HG03045 (cell line): ENCODE results near the gene FBLN1.
"Not testable (repeated sequence)": the region's sequence is repeated elsewhere in the genome, so short reads cannot be mapped to it uniquely, and the experiment has no call there.

Experiments used
- ATAC-seq: cut with Tn5 transposase; IDR thresholded peaks from one replicate; pipeline ENCODE4 v1.9.1; 2021; ENCODE audit warnings: mild to moderate bottlenecking, moderate library complexity; ENCODE audit not compliant: unreplicated experiment

Gene FBLN1

DNA sequence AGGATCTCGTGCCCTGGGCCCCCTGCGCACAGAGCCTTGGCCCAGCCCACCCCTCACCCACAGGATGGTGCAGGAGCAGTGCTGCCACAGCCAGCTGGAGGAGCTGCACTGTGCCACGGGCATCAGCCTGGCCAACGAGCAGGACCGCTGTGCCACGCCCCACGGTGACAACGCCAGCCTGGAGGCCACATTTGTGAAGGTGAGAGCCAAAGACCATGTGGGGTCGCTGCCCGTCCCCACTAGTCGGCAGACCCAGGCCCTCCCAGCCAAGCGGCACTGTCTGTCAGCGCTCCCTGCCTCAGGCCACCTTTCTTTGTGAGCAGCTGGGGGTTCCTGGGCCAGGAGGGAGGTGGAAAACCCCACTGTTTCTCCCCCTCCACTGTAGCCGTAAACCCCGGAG, 22.8 kb downstream of the FBLN1 start:
- ATAC-seq = no peak

- no peak for ATAC-seq
Measured at GRCh38 chr22:45526281-45526680, 23.6 kb downstream of the FBLN1 start.

GRCh38 chr22:45526768-45527360, 24.2 kb downstream of the FBLN1 start:
- ATAC-seq = no peak

DNA sequence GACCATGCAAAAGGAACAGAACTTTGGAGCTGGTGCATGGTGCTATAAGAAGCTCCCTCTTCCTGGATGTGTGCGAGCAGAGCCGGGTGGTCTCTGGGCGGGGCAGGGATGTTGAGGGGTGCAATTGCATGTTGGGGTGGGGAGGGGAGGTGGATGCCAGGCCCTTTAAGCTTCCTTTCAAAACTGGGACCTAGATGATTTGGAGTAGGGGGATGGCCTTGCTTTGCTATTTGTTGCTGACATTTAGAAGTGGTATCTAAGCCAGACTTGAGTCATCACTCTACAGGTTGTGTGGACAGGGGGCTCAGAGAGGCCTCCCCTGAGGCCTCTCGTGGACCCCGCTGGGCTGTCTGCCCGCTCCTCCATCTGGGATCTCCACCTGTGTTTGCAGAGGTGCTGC, 24.8 kb downstream of the FBLN1 start:
- ATAC-seq = no peak

DNA sequence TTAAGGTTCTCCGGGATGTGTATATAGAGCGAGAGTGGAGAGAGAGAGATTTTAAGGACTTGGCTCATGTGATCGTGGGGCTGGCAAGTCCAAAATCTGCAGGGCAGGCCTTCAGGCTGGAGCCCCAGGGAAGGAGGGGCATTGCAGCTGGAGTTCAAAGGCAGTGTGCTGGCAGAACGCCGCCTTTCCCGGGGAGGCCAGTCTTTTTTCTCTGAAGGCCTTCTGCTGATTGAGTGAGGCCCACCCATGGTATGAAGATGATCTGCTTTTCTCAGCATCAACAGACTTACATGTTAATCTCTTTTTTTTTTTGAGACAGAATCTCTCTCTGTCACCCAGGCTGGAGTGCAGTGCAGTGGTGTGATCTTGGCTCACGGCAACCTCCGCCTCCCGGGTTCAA, 25.4 kb downstream of the FBLN1 start:
- no peak for ATAC-seq

DNA sequence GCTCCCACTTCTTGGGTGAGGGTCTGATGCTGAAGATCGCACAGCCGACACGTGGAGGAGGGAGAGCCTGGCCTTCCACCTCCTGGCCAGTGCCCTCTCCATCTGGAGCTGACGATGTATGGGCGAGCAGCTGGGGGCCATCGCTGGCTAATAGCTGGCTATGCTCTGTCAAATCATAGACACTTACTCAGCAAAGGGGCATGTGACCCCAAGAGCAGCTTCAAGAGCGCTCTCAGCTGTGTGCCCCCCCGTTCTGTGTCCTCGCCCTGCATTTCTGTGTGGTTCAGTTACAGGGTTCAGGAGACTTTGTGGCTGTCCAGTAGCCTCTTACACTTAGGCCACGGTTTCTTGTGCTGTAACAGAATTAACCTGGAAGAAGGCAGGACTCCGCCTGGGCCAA, 26.4 kb downstream of the FBLN1 start:
- no peak for ATAC-seq

- ATAC-seq = no peak
Measured at GRCh38 chr22:45529971-45530575, 27.4 kb downstream of the FBLN1 start.

DNA sequence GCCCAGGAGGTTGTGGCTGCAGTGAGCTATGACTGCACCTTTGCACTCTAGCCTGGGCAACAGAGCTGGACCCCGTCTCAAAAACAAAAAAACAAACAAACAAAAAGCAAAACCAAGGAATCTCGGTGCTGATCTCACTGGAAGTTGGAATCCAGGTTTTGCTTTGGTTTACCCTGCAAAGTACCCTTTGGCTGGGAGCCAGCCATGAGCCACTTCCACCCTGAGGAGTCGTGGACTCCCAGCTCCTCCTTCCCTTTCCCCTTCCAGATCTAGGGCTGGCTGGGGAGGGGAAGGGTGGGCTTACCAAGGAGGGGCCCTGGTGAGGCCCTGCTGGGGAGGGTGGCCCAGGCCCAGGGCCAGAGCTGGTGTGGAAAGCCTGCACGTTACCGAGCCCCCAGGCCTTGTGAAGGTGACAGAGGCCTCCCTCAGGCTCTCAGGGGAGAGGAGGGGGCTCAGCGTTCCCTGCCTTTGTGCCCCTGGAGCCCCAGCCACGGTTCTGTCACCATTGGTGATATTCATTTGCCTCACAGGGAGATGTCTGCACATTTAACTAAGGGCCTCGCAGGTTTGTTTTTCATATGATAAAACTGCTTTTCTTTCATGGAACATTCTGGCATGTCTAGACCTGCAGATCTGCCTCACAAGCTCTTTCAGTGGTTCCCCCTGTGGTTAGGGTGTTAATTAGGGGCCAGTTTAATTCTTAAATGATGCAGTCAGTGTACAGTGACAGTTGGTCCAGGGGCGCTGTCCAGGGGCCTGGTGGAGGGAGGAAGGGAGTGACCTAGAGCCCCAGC, 29.0 kb downstream of the FBLN1 start:
- ATAC-seq = no peak

DNA sequence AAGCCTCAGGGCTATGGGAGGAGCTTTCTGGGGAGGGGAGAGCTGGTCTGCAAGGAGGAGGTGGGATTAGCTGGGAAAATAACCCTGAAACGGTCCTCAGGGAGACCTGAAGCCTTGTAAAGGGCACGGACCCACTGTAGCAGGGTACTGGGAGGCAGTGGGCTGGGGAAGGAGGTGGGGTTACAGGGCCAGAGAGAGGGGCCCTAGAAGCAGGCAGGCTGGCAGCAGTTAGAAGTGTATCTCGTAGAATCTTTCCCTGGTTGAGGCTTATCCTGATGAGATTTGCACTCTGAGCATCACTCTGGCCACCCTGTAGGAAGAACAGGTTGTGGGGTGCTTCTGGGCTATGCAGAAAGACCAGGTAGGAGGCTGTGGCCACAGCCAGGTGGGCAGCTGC, 29.6 kb downstream of the FBLN1 start:
- ATAC-seq = no peak

DNA sequence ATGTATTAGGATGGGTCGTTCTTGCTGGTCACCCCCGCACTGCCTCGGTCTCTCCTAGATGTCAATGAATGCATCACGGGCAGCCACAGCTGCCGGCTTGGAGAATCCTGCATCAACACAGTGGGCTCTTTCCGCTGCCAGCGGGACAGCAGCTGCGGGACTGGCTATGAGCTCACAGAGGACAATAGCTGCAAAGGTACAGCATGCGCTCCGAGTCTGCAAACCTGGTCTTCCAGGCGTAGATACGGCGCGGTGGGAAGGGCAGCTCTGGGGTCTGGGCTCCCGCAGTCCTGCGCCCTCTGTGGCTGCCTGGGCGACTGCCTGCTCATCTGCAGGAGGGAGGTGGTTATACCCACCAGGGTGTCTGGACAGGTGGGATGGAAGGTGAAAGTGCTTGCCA, 31.0 kb downstream of the FBLN1 start:
- ATAC-seq = no peak

GRCh38 chr22:45534339-45535192, 31.9 kb downstream of the FBLN1 start:
- ATAC-seq = no peak

GRCh38 chr22:45535290-45535689, 32.6 kb downstream of the FBLN1 start:
- no peak for ATAC-seq

- ATAC-seq = not testable (repeated sequence)
Measured at GRCh38 chr22:45535835-45536234, 33.2 kb downstream of the FBLN1 start.

DNA sequence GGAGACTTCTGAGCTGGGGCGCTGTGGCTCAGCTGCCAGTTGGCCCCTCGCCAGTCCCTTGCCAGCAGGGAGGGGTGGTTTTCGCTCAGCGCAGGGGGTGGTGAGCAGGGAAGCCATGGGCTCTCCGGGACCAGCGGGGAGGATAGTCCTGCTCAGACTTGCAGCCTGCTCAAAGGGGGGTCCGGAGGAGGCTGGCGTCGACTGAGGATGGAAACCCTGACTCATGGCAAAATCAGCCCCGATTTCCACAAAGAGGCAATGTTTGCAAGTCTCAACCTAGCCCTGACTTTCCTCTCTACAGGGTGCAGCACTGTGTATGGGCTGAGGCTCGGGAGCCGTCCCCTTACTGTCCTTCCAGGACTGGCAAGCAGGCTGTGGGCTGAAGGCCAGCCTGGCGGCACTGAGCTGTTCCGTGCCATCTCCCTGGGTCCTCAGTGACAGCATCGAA, 35.1 kb downstream of the FBLN1 start:
- no peak for ATAC-seq

- no peak for ATAC-seq
Measured at GRCh38 chr22:45538281-45538680, 35.6 kb downstream of the FBLN1 start.

GRCh38 chr22:45540122-45540521, 37.4 kb downstream of the FBLN1 start:
- no peak for ATAC-seq

DNA sequence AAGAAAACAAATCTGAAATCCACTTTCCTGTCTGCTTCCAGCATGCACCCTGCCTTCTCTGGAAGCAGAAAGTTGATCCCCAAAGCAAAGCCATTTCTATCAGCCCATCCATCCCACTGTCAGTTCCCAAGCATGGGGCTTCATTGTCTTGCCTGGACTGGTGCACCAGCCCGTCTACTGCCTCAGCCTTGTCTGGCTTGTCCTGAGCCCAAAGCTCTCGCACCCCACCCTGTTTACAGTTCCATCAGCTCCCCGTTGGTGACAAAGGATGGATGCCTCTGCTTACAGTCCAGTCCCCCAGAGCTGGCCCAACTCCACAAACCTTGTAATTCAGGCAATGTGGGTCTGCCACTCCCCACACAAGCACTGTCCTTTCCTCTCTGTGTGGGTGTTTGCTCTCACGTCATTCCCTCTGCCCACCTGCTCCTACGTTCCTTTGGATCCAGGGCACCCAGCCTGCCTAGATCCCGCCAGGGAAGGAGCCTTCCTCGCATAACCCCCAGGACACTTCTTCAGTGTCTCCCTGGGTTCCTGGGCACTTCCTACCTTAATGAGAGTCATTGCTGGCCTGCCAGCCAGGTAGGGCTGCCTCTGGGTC, 38.8 kb downstream of the FBLN1 start:
- no peak for ATAC-seq

DNA sequence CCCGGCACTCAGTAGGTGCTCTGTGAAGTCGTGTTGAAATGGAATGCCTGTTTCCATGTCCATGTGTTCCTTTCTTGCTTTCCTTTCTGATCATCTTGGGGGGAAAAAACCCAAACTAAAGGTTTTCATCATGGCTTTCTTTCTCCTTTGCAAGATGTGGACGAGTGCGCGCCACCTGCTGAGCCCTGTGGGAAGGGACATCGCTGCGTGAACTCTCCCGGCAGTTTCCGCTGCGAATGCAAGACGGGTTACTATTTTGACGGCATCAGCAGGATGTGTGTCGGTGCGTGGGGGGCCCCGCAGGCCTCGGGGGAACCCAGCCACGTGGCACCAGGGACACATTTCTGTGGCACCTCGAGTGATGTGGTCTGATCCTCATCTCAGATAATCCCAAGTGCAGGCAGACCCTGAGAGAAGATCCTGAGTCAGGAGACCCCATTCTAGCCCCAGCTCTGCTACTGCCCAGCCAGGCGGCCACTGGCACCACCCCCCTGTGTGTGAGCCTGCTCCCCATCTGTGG, 39.4 kb downstream of the FBLN1 start:
- no peak for ATAC-seq

GRCh38 chr22:45542736-45543135, 40.1 kb downstream of the FBLN1 start:
- not testable (repeated sequence) for ATAC-seq

- ATAC-seq = no peak
Measured at GRCh38 chr22:45543243-45543642, 40.6 kb downstream of the FBLN1 start.
